ENCODE data around the gene PHC2. TPM values are rescaled to one million over a fixed set of nuclear protein-coding genes. Genes with fewer than 3 reads are reported as not detected.

PHC2 gene
- total and polyA plus RNA-seq, 2 experiments from 2014 or later = 77.5 to 121 TPM

- TF ChIP-seq EZH2 (IDR thresholded peaks at IDR 0.05; ENCODE audit: borderline replicate concordance) (no peak), CTCF (IDR thresholded peaks at IDR 0.05; ENCODE audit: poor library complexity) (no peak), EZH2phosphoT487 (IDR thresholded peaks at IDR 0.05; ENCODE audit: low read depth, severe bottlenecking, unreplicated experiment) (no peak)
- no peak overlapping the region for H3K4me2 ChIP-seq
- DNase-seq (ENCODE audit: low spot score) = no peak
- no peak overlapping the region for H3K4me3 ChIP-seq
- peaks cover 26% of the 10 kb centered on the region for H3K79me2 ChIP-seq
- H3K27ac ChIP-seq = no peak overlapping the region
- H3K9me2 ChIP-seq (replicated peaks; ENCODE audit: insufficient read depth) = no peaks in the 10 kb centered on the region
- H3K27me3 ChIP-seq = no peaks in the 10 kb centered on the region
- H3K9me3 ChIP-seq (ENCODE audit: low read depth) = no peaks in the 10 kb centered on the region
- H4K20me1 ChIP-seq (ENCODE audit: insufficient read depth, poor library complexity, severe bottlenecking) = peaks cover 32% of the 10 kb centered on the region
- H2AFZ ChIP-seq = no peak overlapping the region
- no peaks in the 10 kb centered on the region for H3K4me1 ChIP-seq (ENCODE audit: insufficient read depth)
- no peaks in the 10 kb centered on the region for H3K36me3 ChIP-seq (replicated peaks; ENCODE audit: insufficient read depth, low read depth)
- WGBS (ENCODE audit: low lambda C conversion rate, missing lambda C conversion rate) = 95% methylated on average over 11 of the region's 11 CpGs
Observed at GRCh38 chr1:33277488-33278084, 153.3 kb downstream of the PHC2 start.

GRCh38 chr1:33276573-33277298 lies 154.2 kb downstream of the PHC2 start:
- H3K27ac ChIP-seq = no peak overlapping the region
- H3K27me3 ChIP-seq = no peaks in the 10 kb centered on the region
- H2AFZ ChIP-seq = no peak overlapping the region
- TF ChIP-seq EZH2 (IDR thresholded peaks at IDR 0.05; ENCODE audit: borderline replicate concordance) (no peak), CTCF (IDR thresholded peaks at IDR 0.05; ENCODE audit: poor library complexity) (no peak), EZH2phosphoT487 (IDR thresholded peaks at IDR 0.05; ENCODE audit: low read depth, severe bottlenecking, unreplicated experiment) (no peak)
- H3K9me2 ChIP-seq (replicated peaks; ENCODE audit: insufficient read depth) = no peaks in the 10 kb centered on the region
- no peak overlapping the region for H3K4me2 ChIP-seq
- peaks cover 38% of the 10 kb centered on the region for H4K20me1 ChIP-seq (ENCODE audit: insufficient read depth, poor library complexity, severe bottlenecking)
- H3K36me3 ChIP-seq (replicated peaks; ENCODE audit: insufficient read depth, low read depth) = no peaks in the 10 kb centered on the region
- H3K4me1 ChIP-seq (ENCODE audit: insufficient read depth) = no peaks in the 10 kb centered on the region
- H3K4me3 ChIP-seq = no peak overlapping the region
- no peak for DNase-seq (ENCODE audit: low spot score)
- H3K79me2 ChIP-seq = peaks cover 33% of the 10 kb centered on the region
- WGBS (ENCODE audit: low lambda C conversion rate, missing lambda C conversion rate) = 94% methylated on average over 18 of the region's 30 CpGs
- H3K9me3 ChIP-seq (ENCODE audit: low read depth) = no peaks in the 10 kb centered on the region

- Histone ChIP-seq H4K20me1 (ENCODE audit: insufficient read depth, poor library complexity, severe bottlenecking) (peaks cover 46% of the 10 kb centered on the region), H3K4me1 (ENCODE audit: insufficient read depth) (no peaks in the 10 kb centered on the region), H3K27ac (no peak overlapping the region), H3K9me3 (ENCODE audit: low read depth) (no peaks in the 10 kb centered on the region), H3K4me2 (no peak overlapping the region), H3K27me3 (no peaks in the 10 kb centered on the region), H3K36me3 (replicated peaks; ENCODE audit: insufficient read depth, low read depth) (no peaks in the 10 kb centered on the region), H2AFZ (no peak overlapping the region), H3K4me3 (no peak overlapping the region), H3K9me2 (replicated peaks; ENCODE audit: insufficient read depth) (no peaks in the 10 kb centered on the region), H3K79me2 (peaks cover 41% of the 10 kb centered on the region)
- no peak for TF ChIP-seq EZH2phosphoT487 (IDR thresholded peaks at IDR 0.05; ENCODE audit: low read depth, severe bottlenecking, unreplicated experiment)
- TF ChIP-seq EZH2 (IDR thresholded peaks at IDR 0.05; ENCODE audit: borderline replicate concordance) = no peak
- TF ChIP-seq CTCF (IDR thresholded peaks at IDR 0.05; ENCODE audit: poor library complexity) = no peak
- DNase-seq (ENCODE audit: low spot score) = no peak
- 96% methylated on average over 42 of the region's 45 CpGs for WGBS (ENCODE audit: low lambda C conversion rate, missing lambda C conversion rate)
Observed at GRCh38 chr1:33275706-33276572, 155.0 kb downstream of the PHC2 start.
